ENCODE measurements around the gene CLIP2. TPM values are rescaled to one million over a fixed set of nuclear protein-coding genes. Genes with fewer than 3 reads are reported as not detected.
A peak's percentile ranks its signal among the peaks of the same experiment; 100 is the strongest.

The CLIP2 gene
- total RNA-seq, 1 experiment from 2014 or later, result 26.2 TPM

GRCh38 chr7:74354009-74354408 is 64.8 kb downstream of the CLIP2 start:
- TF ChIP-seq EZH2 (IDR thresholded peaks at IDR 0.05; ENCODE audit: low read length, unreplicated experiment) (no peak), CTCF (conservative IDR thresholded peaks at IDR 0.05; ENCODE audit: low read depth, low read length) (no peak), EZH2phosphoT487 (IDR thresholded peaks at IDR 0.05; ENCODE audit: borderline replicate concordance, low read length) (no peak)
- H2AFZ ChIP-seq (ENCODE audit: low read length), result no peak overlapping the region
- ATAC-seq, result no peak
- peaks cover 12% of the 10 kb centered on the region for H3K36me3 ChIP-seq (ENCODE audit: low read depth, low read length)
- BruUV-seq (replicated peaks), result no TSS peak
- no peaks in the 10 kb centered on the region for H3F3A ChIP-seq (ENCODE audit: low read length, unreplicated experiment)
- peaks cover 5% of the 10 kb centered on the region for H3K4me1 ChIP-seq (ENCODE audit: insufficient read depth, low read length)
- H3K9me3 ChIP-seq (ENCODE audit: low read length), result no peaks in the 10 kb centered on the region; the same call in 1 of the 2 replicates
- DNase-seq, result no peak
- intact Hi-C loops (cut with micrococcal nuclease), result loop anchor here (10.0 kb wide), 1 partner anchor 79 kb away; no protein-coding TSS in a partner anchor
- H3K9ac ChIP-seq (ENCODE audit: low read length), result no peak overlapping the region
- H4K20me1 ChIP-seq (ENCODE audit: low read length), result no peaks in the 10 kb centered on the region
- no peaks in the 10 kb centered on the region for H3K79me2 ChIP-seq (ENCODE audit: low read length)
- no peak overlapping the region for H3K4me2 ChIP-seq (ENCODE audit: low read length)
- ChIA-PET POLR2A (ENCODE audit: unreplicated experiment) (no interaction called here), CTCF (no interaction called here)
- no peak overlapping the region for H3K27ac ChIP-seq (ENCODE audit: low read length)
- H3K9me2 ChIP-seq (replicated peaks; ENCODE audit: low read length), result no peaks in the 10 kb centered on the region
- H3K27me3 ChIP-seq (ENCODE audit: low read length), result no peaks in the 10 kb centered on the region
- H3K4me3 ChIP-seq (ENCODE audit: low read length), result no peak overlapping the region

- Histone ChIP-seq H3K9me3 (ENCODE audit: low read length) (no peaks in the 10 kb centered on the region; the same call in 1 of the 2 replicates), H3K9ac (ENCODE audit: low read length) (no peak overlapping the region), H3K4me1 (ENCODE audit: insufficient read depth, low read length) (peaks cover 5% of the 10 kb centered on the region), H3F3A (ENCODE audit: low read length, unreplicated experiment) (no peaks in the 10 kb centered on the region), H4K20me1 (ENCODE audit: low read length) (no peaks in the 10 kb centered on the region), H3K79me2 (ENCODE audit: low read length) (no peaks in the 10 kb centered on the region), H3K9me2 (replicated peaks; ENCODE audit: low read length) (no peaks in the 10 kb centered on the region), H3K4me2 (ENCODE audit: low read length) (0 out of 2 replicates have a peak overlapping the region, but pooled peaks have one; percentile 33), H3K4me3 (ENCODE audit: low read length) (no peak overlapping the region), H3K27me3 (ENCODE audit: low read length) (no peaks in the 10 kb centered on the region), H3K36me3 (ENCODE audit: low read depth, low read length) (peaks cover 12% of the 10 kb centered on the region), H3K27ac (ENCODE audit: low read length) (peak overlapping the region; percentile 70), H2AFZ (ENCODE audit: low read length) (no peak overlapping the region)
- intact Hi-C loops (cut with micrococcal nuclease), result loop anchor here (10.0 kb wide), 1 partner anchor 80 kb away; no protein-coding TSS in a partner anchor
- POLR2A ChIA-PET (ENCODE audit: unreplicated experiment), result no interaction called here
- no TSS peak for BruUV-seq (replicated peaks)
- CTCF ChIA-PET, result no interaction called here
- peak; percentile 96 for ATAC-seq
- DNase-seq, result peak; percentile 88
- TF ChIP-seq EZH2phosphoT487 (IDR thresholded peaks at IDR 0.05; ENCODE audit: borderline replicate concordance, low read length) (no peak), CTCF (conservative IDR thresholded peaks at IDR 0.05; ENCODE audit: low read depth, low read length) (no peak), EZH2 (IDR thresholded peaks at IDR 0.05; ENCODE audit: low read length, unreplicated experiment) (no peak)
Observed at GRCh38 chr7:74355091-74355490, 65.9 kb downstream of the CLIP2 start.

GRCh38 chr7:74356589-74357315 is 67.5 kb downstream of the CLIP2 start:
- intact Hi-C loops (cut with micrococcal nuclease), result loop anchor here (10.0 kb wide), 1 partner anchor 82 kb away; no protein-coding TSS in a partner anchor
- peaks cover 12% of the 10 kb centered on the region for H3K36me3 ChIP-seq (ENCODE audit: low read depth, low read length)
- POLR2A ChIA-PET (ENCODE audit: unreplicated experiment), result no interaction called here
- BruUV-seq (replicated peaks), result TSS peak; percentile 40
- no peaks in the 10 kb centered on the region for H3K27me3 ChIP-seq (ENCODE audit: low read length)
- no peaks in the 10 kb centered on the region; the same call in 1 of the 2 replicates for H3K9me3 ChIP-seq (ENCODE audit: low read length)
- H3K27ac ChIP-seq (ENCODE audit: low read length), result no peak overlapping the region
- no peak overlapping the region for H3K4me3 ChIP-seq (ENCODE audit: low read length)
- DNase-seq (peak; percentile 11), ATAC-seq (no peak)
- no peak overlapping the region for H3K9ac ChIP-seq (ENCODE audit: low read length)
- CTCF ChIA-PET, result no interaction called here
- no peaks in the 10 kb centered on the region for H4K20me1 ChIP-seq (ENCODE audit: low read length)
- no peaks in the 10 kb centered on the region for H3K9me2 ChIP-seq (replicated peaks; ENCODE audit: low read length)
- H3F3A ChIP-seq (ENCODE audit: low read length, unreplicated experiment), result no peaks in the 10 kb centered on the region
- no peak overlapping the region for H3K4me2 ChIP-seq (ENCODE audit: low read length)
- TF ChIP-seq EZH2phosphoT487 (IDR thresholded peaks at IDR 0.05; ENCODE audit: borderline replicate concordance, low read length) (no peak), EZH2 (IDR thresholded peaks at IDR 0.05; ENCODE audit: low read length, unreplicated experiment) (no peak)
- H3K79me2 ChIP-seq (ENCODE audit: low read length), result no peaks in the 10 kb centered on the region
- H3K4me1 ChIP-seq (ENCODE audit: insufficient read depth, low read length), result peaks cover 5% of the 10 kb centered on the region
- no peak overlapping the region for H2AFZ ChIP-seq (ENCODE audit: low read length)

All from PC-3 (cell line).